GM21390 (cell line): Measurements from ENCODE around the gene CASP10.
"Not testable (repeated sequence)": the region's sequence is repeated elsewhere in the genome, so short reads cannot be mapped to it uniquely, and the experiment has no call there.

Experiments used
- ATAC-seq: cut with Tn5 transposase; IDR thresholded peaks from one replicate; pipeline ENCODE4 v1.9.1; 2021; ENCODE audit not compliant: unreplicated experiment

Gene CASP10, protein sequence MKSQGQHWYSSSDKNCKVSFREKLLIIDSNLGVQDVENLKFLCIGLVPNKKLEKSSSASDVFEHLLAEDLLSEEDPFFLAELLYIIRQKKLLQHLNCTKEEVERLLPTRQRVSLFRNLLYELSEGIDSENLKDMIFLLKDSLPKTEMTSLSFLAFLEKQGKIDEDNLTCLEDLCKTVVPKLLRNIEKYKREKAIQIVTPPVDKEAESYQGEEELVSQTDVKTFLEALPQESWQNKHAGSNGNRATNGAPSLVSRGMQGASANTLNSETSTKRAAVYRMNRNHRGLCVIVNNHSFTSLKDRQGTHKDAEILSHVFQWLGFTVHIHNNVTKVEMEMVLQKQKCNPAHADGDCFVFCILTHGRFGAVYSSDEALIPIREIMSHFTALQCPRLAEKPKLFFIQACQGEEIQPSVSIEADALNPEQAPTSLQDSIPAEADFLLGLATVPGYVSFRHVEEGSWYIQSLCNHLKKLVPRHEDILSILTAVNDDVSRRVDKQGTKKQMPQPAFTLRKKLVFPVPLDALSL

GRCh38 chr2:201182650-201183364 is at the start of gene CASP10:
CASP10 (plus strand) TSS chr2:201183141; CDS start chr2:201185778, 2,637 bp downstream.
- ATAC-seq, result peak; percentile 81

GRCh38 chr2:201135386-201135785 is 47.6 kb upstream of the CASP10 start:
- no peak for ATAC-seq

- no peak for ATAC-seq
Observed at GRCh38 chr2:201136889-201137321, 46.0 kb upstream of the CASP10 start.

GRCh38 chr2:201137505-201138400 is 45.2 kb upstream of the CASP10 start:
- ATAC-seq, result no peak

DNA sequence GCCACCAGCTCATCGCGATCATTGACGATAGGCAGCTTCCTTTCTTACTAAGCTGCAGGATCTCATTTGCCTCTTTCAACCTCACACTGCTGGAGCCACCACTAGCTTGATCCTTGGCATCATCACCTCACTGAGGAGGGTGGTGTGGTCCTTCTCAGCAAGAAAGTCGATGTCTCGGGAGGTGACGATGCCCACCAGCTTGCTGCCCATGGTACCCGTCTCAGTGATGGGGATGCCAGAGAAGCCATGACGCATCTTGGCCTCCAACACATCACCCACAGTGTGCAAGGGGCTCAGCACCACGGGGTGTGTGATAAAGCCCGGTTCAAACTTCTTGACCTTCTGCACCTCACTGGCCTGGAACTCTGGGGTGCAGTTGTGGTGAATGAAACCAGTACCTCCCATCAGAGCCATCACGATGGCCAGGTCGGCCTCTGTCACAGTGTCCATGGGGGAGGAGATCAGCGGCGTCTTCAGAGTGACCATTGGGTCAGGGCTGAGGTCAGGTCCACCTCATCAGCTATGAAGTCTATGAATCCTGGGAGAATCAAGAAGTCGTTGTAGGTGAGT is 44.5 kb upstream of the CASP10 start:
- no peak for ATAC-seq

DNA sequence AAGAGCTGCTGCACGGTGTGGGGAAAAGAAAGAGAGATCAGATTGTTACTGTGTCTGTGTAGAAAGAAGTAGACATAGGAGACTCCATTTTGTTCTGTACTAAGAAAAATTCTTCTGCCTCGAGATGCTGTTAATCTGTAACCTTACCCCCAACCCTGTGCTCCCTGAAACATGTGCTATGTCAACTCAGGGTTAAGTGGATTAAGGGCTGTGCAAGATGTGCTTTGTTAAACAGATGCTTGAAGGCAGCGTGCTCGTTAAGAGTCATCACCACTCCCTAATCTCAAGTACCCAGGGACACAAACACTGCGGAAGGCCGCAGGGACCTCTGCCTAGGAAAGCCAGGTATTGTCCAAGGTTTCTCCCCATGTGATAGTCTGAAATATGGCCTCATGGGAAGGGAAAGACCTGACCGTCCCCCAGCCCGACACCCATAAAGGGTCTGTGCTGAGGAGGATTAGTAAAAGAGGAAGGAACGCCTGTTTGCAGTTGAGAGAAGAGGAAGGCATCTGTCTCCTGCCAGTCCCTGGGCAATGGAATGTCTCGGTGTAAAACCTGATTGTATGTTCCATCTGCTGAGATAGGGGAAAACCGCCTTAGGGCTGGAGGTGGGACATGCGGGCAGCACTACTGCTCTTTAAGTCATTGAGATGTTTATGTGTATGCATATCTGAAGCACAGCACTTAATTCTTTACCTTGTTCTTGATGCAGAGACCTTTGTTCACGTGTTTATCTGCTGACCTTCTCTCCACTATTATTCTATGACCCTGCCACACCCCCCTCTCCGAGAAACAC is 43.8 kb upstream of the CASP10 start:
- not testable (repeated sequence) for ATAC-seq

DNA sequence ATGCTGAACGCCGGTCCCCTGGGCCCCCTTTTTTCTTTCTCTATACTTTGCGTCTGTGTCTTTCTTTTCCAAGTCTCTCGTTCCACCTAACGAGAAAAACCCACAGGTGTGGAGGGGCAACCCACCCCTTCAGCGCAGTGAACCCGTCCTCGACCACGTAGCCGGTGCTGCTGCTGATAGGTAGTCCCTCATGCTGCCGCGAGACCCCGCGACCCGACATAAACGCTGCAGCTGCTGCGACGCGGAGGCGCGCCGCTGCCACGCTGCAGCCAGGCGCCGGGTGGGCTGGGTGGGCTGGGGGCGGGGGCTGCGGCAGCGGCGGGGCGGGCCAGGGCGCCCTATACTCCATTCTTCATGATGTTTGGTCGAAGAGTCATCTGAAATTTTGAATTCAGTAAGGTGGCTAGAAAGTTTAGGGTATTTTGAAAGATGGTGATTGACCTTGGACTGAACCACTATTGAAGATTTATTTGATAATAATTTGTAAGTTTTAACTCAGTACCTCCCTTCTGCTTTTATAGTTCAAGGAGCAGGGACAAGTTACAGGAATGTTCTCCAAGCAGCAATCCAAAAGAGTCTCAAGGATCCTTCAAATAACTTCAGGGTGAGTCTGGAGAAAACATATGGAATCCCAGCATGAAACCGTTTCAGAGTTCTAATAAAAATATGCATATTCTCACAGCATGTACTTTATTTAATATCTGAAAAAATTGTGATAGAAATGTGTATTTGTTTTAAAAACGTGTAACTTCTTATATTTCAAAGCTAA is 42.9 kb upstream of the CASP10 start:
- ATAC-seq, result no peak

GRCh38 chr2:201144101-201145051 is 38.6 kb upstream of the CASP10 start:
- no peak for ATAC-seq

GRCh38 chr2:201148434-201148990 is 34.4 kb upstream of the CASP10 start:
- no peak for ATAC-seq

DNA sequence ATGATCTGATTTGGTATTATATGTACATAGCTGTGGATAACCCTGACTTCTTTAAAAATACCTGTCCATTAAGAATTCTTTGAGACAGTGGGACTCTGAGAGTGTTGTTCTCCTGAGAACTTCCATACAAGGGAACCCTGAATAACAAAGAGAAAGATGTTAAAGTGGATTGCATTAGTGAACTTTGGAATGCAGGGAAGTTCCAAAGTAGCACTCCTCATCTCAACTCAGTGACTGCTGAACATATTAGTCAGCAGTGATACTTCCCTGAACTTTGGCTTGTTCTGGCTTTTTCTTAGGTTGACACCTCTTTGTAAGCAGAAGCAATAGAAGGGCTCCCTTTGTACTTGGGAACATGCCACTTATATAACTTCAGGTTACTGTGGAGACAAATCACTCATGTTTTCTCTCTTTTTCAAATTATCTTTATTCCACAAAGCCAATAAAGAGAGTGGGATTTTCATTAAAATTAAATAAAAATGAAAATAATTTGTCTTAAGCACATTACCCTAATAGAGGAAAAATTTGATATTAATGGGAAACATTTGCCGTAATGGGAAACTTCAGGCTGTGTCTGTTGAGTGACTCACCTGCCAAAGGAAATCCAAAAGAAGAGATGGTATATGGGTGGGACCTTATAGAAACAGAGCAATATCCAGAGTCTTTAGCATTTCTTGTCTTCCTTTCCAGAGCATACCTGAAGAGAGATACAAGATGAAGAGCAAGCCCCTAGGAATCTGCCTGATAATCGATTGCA is 33.7 kb upstream of the CASP10 start:
- no peak for ATAC-seq

DNA sequence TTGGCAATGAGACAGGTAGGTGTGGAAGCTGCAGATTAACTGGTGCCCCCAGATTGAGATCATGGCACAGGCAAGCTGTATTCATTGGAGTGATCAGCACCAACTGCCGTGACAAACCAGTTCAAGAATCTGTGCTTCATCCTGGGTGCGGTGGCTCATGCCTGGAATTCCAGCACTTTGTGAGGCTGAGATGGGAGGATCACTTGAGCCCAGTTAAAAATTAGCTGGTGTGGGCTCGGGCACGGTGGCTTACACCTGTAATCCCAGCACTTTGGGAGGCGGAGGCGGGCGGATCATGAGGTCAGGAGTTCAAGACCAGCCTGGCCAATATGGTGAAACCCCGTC is 33.1 kb upstream of the CASP10 start:
- ATAC-seq, result not testable (repeated sequence)

- ATAC-seq, result no peak
Observed at GRCh38 chr2:201150454-201151020, 32.4 kb upstream of the CASP10 start.

GRCh38 chr2:201151127-201151981 is 31.6 kb upstream of the CASP10 start:
- ATAC-seq, result peak; percentile 79

DNA sequence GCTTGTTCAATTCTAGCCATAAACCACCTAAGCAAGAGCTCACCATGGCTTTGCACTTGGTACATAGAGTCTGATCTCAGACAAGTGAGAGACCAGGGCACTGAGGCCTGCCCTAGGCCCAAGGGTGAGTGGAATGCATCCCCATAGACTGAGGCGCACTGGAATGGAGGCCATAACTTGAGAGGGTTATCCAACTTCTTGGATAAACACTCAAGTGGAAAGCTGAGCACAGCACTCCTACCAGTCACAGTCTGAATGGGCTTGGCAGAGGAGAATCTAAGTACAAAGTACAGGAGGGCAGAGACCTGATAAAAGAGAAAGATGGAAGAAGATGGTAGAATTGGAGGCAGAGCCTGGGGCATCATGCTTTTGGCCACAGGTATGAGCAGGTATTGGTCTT is 30.4 kb upstream of the CASP10 start:
- ATAC-seq, result no peak

- ATAC-seq, result no peak
Observed at GRCh38 chr2:201152999-201153815, 29.7 kb upstream of the CASP10 start.
